HG02885 (cell line): ENCODE data around the gene SPTBN1.

Source experiments
- ATAC-seq: cut with Tn5 transposase; IDR thresholded peaks from one replicate; pipeline ENCODE4 v1.9.1; 2021; ENCODE audit warnings: mild to moderate bottlenecking; ENCODE audit not compliant: unreplicated experiment, poor library complexity

SPTBN1 gene

DNA sequence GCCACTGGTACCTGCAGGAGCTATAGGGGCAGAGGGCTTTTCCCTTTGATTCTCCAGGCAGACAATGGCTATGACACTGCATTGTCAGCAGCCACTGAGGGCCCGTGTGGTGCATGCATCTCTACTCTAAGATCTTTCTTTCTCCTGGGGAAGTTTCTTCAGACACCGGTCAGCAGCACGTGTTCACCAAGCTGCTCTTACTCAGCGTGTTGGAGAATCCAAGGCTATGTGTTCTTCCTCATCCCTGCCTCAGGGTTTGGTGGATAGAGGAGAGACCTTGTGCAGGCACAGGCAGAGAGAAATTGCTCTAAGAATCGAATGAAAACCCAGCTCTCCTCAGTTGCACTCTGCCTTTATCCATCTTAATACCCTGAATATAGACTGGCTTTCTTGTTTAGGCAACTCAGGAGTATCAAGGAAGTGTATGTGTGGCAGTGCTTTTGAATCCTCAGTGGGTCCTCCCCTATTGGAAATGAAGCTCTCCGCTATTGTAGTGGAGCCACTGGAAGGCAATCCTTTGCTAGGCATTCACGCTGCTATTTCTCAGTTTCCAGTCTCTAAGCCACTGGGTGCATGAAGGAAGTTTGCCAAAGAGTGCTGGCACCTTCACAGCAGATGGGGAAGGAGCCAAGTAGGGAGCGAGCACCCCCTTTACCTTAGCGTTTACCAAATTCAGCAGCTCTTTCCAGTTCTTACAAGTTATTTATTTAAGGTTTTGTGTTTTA is 180.4 kb downstream of the SPTBN1 start:
- ATAC-seq: no peak

DNA sequence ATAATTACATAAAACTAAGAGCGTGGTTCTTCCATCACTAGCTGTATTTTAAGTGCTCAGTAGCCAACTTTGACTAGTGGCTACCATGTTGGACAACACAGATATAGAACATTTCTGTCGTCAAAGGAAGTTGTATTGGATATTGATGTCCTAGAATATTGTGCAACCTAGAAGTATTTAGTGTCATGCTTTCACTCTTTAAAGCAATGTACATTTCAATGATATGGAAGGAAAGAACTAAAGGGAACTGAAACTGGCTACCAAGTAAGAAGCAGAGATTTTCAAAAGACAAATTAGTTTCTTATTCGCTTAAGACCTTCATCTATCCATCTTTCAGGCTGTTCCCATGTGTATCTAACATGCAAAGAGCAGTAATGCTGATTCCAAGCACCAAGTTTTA is 182.0 kb downstream of the SPTBN1 start:
- ATAC-seq: peak; percentile 31

DNA sequence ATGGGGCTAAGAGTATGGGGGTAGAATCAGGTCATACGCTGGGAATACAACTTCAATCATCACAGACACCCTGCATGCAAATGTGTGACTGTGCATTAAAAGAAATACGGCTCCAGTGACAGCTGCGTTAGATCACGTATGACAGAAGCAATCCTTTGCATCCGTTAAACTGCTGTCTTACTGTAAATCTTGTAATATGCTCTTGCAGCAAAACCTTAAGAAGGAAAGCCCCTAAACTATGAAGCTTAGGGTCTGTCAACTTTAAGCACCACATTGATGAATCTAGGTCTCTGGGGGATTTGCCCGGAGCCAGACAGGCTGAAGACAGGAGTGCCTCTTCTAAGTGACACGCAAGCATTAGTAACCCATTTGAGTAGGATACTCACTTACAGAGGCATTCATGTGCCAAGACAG is 182.7 kb downstream of the SPTBN1 start:
- no peak for ATAC-seq

DNA sequence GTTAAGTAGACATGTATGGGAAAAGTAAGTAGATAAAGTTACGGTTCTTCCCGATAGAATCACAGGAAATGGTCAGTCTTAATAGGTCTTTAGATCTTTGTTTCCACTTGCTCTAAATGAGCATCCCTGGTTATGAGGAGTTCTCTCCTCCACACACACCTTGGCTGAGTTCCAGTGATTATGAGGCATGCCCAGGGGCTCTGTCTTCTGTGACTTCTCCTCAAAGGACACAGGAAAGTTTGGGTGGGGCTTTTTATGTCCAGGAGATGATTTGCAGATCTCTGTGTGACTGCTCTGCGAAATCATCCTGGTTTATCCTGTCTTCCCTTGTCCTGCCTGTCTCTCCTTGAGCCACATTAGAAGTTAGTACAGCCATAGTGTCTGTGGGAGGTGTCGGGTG is 183.5 kb downstream of the SPTBN1 start:
- ATAC-seq: no peak

DNA sequence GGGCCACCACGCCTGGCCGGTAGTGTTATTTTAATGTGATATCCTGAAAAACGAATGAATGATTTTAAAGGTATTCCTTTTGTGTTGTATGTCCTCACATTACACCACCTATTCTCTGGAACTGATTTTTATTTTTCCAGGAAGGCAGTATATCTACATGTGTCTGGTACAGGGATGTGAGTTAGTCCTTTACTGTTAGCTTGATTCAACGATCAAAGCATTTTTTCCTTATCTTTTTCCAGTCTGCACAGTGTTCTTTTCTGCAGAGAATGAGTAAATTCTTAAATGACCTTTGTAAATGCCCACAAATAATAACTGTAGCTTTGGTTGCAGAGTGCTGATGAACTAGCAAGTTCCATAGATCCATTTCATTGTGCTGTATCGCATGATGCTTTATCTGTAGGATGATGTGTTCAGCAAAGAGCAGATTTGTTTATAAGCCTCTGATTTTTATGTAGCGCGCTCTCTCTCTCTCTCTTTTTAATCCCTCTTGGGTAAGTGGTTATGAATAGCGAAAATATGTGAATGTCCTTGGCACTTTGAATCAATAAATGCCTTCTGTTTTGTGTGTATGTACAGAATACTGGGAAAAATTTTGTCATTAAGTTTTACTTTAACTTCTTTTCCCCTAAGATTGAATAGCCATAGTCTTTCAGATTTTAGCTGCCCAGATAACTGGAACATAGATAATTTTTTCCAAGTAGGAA is 184.9 kb downstream of the SPTBN1 start:
- ATAC-seq: no peak

DNA sequence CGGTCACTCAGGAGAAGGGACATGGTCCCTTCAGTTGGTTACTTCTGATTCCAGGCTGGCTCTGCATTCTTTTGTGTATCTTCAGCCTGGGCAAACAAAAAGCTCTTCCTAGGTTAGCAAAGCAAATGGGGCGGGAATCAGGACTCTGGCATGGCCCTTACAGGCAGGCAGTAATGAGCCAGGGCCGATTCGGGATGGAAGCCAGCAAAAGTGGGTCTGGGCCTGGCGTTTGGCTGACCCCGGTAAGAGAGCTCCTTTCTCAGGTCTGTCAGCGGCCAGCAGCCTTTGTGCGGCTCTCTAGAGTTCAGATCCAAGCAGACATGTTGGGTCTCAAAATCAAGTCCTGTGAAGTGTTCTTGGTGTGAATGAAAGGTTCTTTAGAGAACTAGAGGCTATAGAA is 185.9 kb downstream of the SPTBN1 start:
- ATAC-seq: no peak

DNA sequence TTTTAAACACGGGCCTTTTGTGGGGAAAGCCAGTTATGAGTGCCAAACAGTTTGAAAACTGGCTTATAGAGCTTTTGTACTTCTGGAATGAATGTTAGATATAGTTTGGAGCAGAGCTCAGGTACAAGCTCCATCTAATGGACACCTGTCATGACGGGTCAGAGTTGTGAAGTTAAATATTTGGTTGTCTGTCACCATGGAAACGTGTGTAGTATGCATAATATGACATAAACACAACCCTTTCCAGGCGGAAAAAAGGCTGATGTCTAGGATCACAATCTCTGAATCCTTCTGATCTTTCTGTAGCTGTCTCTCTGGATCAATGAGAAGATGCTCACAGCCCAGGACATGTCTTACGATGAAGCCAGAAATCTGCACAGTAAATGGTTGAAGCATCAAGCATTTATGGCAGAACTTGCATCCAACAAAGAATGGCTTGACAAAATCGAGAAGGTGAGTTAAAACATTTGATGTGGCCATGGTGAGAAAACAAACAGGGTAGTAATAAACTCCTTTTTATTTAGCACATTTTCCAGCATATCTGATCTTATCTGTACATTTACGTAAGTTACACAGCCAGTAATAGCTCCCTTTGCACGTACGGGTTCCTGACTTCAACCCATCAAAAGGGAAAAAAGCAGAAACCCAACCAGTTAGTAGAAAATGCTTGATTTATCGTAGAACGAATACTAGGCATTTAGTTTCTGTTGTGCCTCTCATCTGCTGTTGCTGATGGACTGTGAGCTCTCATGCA is 186.7 kb downstream of the SPTBN1 start:
- no peak for ATAC-seq

DNA sequence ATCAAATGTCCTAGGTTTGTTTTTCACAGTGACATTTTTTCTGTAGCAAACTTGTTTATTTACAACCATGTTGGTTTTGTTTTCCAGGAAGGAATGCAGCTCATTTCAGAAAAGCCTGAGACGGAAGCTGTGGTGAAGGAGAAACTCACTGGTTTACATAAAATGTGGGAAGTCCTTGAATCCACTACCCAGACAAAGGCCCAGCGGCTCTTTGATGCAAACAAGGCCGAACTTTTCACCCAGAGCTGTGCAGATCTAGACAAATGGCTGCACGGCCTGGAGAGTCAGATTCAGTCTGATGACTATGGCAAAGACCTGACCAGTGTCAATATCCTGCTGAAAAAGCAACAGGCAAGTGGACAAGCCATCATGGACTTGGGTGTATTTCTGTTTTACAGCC is 188.1 kb downstream of the SPTBN1 start:
- ATAC-seq: no peak

DNA sequence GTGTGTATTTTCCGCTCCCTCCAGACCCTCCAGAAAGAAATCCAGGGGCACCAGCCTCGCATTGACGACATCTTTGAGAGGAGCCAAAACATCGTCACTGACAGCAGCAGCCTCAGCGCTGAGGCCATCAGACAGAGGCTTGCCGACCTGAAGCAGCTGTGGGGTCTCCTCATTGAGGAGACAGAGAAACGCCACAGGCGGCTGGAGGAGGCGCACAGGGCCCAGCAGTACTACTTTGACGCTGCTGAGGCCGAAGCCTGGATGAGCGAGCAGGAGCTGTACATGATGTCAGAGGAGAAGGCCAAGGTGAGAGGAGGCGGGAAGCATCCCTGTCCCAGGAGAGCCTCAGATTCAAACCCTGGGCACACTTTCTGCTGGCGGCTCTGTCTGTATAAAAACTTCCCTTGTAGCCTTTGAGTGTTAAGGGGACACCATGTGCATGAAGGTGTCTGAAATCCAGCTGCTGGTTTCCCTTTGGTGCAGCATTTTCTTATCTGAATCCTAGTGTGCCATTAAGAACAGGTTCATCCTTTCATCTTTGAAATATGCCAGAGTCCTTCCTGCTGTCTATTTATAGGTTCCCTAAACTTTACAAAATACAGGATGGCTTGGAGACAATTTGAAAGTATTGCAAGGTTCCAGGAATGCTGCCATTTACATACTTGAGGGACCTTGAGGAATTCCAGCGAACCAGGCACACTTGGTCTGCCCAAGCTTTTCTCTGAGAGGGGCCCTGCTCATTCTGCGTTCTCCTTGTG is 190.2 kb downstream of the SPTBN1 start:
- no peak for ATAC-seq

DNA sequence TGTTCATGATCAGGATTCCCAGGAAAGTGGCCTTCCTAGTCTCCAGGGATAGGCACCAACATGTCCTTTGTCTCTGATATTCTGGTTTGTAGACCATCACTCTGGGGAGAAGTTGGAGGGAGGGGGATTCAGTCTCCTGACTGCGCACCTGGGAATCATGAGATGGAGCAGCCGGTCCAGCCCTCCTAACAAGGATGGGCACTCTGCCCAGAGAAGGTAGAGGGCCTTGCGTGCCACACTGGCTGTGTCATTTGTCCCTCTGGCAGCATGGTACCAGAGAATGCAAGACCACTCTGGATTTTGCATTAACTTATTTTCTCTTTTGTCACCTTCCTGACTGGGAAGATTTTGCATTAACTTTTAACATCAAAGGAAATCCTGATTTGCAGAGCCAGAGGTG is 192.1 kb downstream of the SPTBN1 start:
- no peak for ATAC-seq

DNA sequence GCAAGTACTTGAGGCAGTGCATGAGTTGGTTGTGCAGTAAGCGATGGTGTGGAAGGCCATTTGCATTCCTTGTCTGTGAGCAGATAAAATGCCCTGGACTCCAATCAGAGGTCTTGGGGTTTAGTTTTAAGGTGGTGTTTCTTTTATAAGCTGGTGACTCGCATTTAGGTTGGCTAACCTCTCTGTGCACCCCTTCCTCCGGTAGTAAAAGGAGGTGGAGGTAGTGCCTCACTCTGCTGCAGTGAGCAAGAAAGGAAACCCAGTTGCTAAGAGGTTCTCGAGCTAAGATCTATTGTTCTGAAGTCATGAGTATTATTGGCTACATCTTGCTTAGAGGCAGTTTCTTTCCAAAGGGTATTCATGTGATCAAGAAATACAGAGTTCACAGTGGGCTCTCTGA is 193.1 kb downstream of the SPTBN1 start:
- no peak for ATAC-seq

DNA sequence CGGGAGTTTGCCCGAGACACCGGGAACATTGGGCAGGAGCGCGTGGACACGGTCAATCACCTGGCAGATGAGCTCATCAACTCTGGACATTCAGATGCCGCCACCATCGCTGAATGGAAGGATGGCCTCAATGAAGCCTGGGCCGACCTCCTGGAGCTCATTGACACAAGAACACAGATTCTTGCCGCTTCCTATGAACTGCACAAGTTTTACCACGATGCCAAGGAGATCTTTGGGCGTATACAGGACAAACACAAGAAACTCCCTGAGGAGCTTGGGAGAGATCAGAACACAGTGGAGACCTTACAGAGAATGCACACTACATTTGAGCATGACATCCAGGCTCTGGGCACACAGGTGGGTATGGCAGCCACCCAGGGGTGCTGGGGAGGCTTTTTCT is 193.5 kb downstream of the SPTBN1 start:
- no peak for ATAC-seq

DNA sequence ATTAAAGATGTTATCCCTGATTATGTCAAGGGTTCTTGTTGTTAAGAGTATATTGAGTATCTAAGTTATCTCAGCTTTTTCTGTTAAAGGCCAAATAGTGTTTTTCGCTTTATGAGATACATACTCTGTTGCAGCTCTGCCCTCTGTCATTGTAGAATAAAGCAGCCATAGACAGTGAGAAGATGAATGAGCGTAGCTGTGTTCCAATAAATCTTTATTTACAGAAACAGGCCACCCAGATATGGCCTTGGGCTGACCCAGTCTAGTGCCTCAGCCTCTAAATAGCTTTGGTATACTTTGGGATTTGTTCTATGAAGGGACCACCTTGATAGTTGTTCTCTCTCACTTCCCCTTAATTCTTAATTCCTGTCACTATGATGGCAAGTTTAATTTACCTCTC is 194.5 kb downstream of the SPTBN1 start:
- ATAC-seq: no peak

DNA sequence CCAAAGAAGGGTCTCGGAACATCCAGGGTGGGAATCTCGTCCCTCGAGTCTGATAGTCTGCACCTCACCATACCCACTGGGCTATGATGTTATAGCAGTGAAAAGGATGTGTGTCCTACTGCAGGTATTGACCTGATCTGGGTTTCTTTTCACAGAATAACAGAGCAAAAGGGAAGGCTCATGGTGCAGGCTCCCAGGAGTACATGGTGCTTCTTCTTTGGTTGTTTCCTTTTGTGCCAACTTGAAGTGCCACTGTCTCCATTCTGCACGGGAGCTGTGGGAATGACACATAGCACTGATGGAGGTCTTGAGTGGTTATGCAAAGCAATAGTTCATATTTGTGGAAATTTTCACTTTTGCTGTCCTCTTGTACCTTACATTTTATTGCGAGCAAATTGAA is 195.2 kb downstream of the SPTBN1 start:
- no peak for ATAC-seq

DNA sequence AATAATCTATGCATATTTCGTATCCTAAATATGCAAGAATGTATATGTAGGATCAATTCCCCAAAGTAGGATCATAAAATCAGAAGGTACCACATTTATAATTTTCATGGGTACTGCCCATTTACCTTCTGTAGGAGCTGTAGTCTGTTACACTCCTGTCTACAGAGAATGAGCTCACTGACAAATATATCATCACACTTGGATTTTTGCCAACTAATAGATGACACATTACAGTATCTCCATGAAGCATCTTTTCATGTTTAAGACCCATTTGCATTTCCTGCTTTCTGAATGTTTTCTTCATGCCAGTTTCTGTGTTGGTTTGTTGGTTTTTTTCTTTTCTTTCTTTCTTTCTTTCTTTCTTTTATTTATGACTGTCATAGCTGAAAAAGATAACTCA is 196.4 kb downstream of the SPTBN1 start:
- ATAC-seq: no peak

DNA sequence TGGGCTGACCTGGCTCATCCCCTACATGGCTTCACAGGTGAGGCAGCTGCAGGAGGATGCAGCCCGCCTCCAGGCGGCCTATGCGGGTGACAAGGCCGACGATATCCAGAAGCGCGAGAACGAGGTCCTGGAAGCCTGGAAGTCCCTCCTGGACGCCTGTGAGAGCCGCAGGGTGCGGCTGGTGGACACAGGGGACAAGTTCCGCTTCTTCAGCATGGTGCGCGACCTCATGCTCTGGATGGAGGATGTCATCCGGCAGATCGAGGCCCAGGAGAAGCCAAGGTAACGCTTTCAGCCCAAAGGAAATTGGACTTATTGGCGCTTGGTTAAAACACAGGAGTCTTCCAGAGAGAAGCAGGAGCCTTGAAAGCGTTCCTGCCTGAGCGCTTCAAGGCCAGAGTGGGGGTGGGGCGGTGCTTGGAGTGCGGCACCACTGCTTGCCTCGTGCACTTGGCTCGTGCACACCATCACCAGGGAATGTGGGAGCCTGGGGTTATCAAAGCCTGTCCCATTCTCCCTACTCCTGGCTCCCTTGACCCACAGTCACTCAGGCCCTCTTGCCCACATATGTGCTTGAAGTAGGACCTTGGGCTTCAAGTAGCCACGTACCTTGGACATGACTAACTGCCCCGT is 197.6 kb downstream of the SPTBN1 start:
- ATAC-seq: no peak

DNA sequence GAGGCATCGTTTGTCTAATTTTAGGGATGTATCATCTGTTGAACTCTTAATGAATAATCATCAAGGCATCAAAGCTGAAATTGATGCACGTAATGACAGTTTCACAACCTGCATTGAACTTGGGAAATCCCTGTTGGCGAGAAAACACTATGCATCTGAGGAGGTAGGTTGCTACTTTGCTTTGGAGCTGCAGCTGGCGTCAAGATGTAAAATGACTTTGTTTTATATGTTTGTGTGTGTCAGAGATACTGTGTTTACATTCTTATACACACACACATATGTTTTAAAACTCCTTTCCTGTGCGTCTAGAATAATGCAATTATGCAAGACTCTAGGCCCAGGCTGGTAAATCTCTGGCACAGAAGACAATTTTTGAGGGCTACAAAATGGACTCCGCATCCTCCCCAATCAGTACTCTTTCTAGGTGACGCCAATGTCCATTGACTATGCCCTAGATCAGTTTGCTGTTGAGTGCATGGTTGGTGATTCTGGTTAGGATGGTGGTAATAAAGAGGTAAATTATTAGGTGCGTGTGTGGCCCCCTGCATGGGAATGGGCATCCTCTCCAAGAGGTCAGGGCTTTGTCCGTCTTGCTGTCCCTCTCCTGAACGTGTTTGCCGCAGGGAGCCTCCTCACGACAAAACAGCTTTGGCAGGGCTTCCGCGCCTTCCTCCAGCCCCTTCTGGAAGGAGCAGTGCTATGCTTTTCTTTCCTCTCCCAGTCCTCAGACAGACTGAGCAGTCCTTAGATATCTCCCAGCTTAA is 199.1 kb downstream of the SPTBN1 start:
- ATAC-seq: no peak

DNA sequence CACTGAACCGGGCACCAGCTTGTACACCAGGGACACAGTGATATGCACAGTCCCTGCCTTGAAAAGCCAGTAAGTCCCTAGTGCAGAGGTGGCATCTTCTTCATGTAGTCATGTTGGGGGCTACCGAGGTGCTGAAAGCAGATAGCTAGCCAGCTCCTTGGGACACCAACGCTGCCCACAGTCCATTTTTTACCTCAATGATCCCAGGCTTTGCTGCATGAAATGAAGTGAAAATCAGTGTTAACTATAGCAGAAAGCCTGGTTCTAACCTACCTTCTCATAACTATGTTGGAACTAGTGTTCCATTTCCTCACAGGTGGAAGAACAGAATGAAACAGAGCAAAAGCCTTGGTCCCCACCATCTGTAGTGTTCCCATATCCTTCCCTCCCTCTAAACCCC is 200.7 kb downstream of the SPTBN1 start:
- ATAC-seq: no peak

DNA sequence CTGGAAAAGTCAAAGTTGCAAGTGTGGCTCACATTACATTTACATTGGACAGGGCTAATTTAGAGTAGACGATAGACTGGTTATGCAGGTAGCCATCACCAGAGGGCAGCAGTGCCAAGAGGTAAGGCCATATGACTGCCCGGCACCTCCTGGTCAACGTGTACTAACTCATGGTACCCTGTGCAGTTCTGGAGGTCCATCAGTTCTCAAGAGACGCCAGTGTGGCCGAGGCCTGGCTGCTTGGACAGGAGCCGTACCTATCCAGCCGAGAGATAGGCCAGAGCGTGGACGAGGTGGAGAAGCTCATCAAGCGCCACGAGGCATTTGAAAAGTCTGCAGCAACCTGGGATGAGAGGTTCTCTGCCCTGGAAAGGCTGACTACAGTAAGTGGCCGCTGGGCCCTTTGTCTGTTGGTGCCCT is 201.5 kb downstream of the SPTBN1 start:
- ATAC-seq: no peak
